GOT3 (cell line): ENCODE measurements around the gene TTLL11.

Source experiments
- DNase-seq: peaks from one replicate; lab custom pipeline; 2025; ENCODE audit warnings: mixed read lengths; lab: John Stamatoyannopoulos, UW

The TTLL11 gene

DNA sequence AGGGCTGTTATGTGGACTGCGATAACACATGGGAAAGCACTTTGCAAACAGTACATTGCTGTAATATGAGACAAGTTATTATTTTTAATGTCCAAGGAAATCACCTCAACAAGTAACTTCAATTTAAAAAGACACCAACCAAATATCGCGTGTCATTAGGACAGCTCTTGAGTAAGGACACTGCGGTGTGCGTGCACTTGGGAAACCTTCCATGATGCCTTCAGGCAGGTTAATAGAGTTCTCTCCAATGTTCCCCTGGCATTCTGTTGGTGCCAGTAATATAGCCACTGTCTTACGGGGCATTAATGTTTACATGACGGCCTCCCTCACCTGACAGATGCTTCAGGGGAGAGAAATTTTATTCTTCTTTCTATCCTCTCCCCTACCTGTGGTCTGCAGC is 42.9 kb downstream of the TTLL11 start:
- no peak for DNase-seq

GRCh38 chr9:122042056-122042455 is 51.1 kb downstream of the TTLL11 start:
- DNase-seq = no peak

GRCh38 chr9:122040561-122041242 is 52.4 kb downstream of the TTLL11 start:
- no peak for DNase-seq

DNA sequence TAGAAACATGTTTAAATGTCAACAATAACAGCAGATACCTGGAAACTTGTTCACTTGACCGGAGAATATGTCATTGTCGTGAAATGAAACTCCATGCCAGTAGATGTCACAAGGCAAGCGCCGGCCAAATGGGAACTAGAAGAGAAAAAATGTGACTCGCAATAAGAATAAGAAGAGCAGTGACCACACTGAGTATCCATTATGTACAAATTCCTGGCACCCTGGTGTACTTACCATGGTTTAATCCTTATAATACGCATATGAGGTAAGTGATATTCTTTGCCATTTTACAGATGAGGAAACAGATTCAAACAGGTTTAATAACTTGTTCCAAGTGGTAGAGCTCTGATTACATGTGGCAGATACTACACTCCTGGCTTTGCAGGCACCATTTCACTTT is 53.9 kb downstream of the TTLL11 start:
- no peak for DNase-seq

DNA sequence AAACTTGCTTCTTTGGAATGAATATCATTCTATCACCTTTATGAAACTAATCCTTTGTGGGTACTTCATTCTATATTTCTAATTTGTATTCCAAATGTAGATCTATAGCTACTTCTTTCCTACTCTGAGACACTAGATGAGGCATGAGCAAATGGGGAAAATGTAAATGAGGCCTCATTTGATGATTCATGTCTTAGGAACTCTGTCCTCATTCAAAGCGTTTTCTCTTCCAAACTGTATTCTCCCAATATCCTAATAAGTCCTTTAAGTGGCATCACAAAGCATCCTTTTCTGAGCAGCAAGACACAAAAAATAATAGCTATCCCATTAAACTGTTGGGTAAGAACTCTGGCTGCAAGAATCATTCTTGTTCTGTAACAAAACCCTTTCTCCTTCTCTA is 56.1 kb downstream of the TTLL11 start:
- no peak for DNase-seq

GRCh38 chr9:122036408-122036807 is 56.7 kb downstream of the TTLL11 start:
- DNase-seq = no peak

DNA sequence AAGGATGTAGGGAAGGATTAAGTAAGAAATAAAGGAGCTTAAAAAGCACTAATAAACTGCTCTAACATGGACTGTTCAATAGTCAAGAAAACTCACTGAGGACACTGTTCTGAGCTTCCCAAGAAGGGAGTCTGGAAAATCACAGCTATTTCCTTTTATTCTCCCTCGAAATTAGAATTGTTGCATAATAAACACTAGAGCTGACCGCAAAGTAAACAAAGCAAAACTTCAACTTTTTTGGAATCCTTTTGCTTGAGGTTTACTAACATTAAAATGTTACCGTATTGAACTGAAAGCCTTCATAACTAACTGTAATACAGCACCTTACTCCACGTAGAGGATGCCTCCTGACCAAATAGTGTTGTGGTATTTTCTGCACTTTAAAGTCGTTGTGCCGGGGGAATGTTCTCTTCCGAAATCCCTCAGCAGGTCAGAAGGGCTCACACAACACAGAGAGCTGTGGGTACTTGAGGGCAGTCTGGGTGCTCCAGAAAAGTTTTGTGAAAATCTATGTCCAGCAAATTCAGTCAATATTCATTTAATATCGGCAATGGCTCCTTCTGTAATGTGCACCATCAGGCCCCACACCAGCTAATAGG is 59.2 kb downstream of the TTLL11 start:
- no peak for DNase-seq

DNA sequence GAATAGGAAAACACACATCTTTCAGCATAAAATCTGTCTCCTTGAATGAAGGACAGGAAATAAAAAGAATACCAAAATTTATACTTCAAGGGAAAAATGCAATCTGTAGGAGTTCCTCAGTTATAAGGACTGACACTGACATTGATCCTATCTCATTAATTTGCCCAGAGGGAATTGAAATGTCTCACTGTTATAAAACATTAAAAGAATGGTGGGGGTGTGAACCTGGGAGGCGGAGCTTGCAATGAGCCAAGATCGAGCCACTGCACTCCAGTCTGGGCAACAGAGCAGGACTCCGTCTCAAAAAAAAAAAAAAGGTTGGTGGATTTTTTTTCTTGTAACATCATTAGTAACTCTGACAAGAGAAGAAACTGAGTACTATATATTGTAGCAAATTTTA is 60.8 kb downstream of the TTLL11 start:
- DNase-seq = no peak

GRCh38 chr9:122031776-122032175 is 61.3 kb downstream of the TTLL11 start:
- DNase-seq = no peak

- DNase-seq = no peak
Observed at GRCh38 chr9:122031157-122031556, 62.0 kb downstream of the TTLL11 start.

- no peak for DNase-seq
Observed at GRCh38 chr9:122030357-122030756, 62.8 kb downstream of the TTLL11 start.

DNA sequence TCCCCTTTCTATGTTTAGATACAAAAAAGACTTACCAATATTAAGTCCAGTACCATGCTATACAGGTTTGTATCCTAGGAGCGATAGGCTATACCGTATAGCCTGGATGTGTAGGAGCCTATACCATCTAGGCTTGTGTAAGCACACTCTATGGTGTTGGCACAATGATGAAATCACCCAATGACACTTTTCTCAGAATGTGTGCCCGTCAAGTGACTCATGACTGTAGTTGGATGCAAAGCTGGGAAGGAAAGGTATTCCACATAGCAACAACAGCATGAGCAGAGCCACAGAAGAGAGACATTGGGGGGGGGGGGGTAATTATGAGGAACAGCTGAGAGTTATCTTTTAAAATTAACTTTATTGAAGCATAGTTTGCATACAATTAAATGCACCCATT is 63.2 kb downstream of the TTLL11 start:
- DNase-seq = no peak

DNA sequence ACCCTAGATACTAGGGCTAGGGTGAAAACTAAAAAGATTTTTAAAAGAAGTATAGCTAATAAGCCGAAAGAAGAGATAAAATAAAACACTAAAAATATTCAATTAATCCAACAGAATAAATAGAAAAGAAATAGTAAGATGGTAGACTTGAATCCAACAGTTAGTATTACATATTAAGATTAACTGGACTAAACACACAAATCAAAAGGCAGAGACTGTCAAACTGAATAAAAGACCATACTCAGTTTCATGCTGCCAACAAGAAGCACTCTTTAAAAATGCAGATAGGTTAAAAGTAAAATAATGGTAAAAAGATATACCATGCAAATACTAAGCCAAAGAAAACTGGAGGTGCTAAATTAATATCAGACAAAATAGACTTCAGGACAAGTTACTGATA is 65.0 kb downstream of the TTLL11 start:
- no peak for DNase-seq

DNA sequence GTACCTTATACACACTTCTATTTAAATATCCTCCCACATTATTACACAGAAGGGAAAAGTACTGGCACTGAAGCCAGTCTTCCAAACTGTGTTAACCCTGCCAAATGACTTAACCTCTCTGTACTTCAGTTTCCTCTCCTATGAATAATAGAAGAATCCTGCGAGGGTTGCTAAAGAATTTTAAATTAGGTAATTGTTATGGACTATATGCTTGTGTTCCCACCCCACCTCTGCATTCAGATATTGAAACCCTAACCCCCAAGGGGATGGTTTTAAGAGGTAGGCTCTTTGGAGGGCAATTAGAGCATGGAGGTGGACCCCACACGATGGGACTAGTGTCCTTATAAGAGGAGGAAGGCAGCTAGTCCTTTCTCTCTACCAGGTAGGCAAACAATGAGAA is 72.7 kb downstream of the TTLL11 start:
- DNase-seq = no peak

- no peak for DNase-seq
Observed at GRCh38 chr9:122016744-122017143, 76.4 kb downstream of the TTLL11 start.

DNA sequence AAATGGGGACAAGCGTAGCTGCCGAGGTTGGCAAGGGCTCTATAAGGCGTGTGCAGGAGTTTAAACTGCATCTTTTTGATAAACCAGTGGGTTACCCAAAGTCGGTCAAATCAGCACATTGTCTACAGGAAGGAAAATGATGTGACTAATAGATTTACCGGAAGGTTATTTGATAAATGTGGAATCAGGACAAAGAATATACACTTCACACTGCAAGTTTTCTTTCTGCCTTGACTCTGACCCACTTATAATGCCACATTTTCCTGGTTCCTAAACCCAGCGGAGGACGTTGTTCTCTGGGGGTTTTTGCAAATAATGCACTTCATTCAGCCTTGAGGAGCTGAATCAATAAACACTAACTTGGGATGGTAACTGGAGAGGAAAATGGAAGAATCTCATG is 76.8 kb downstream of the TTLL11 start:
- no peak for DNase-seq

- DNase-seq = no peak
Observed at GRCh38 chr9:122015170-122015821, 77.8 kb downstream of the TTLL11 start.

DNA sequence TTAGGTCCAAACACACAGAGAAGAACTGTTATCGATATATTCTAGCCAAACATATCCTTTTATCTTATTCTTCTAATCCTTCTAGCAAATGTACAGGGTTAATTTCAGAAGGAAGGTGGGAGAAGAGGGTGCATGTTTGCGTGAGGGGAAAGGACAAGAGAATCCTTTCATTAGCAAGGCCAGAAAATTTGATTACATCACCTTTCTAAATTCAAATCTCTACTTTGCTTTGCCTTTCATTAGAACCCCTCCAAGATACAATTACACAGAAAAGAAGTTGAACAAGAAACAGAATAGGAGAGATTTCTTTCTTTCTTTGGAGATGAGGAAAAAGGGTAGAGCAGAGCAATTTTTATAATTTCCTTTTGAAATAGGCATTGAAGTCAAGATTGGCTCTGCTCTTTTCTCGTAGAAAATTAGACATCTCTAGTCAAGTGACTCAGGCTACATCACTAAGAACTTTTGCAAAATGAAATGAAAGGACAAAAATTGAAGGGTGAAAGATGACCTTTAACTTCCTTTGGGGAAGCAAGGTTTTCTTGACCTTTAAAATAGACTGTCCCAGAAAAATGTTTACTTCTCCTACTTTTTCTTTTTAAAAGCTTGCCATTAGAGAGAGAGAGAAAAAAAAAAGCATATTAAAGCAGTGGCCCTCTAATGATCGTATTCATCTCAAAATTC is 81.2 kb downstream of the TTLL11 start:
- no peak for DNase-seq

- no peak for DNase-seq
Observed at GRCh38 chr9:122008559-122008958, 84.5 kb downstream of the TTLL11 start.

GRCh38 chr9:122007837-122008236 is 85.3 kb downstream of the TTLL11 start:
- no peak for DNase-seq

GRCh38 chr9:122005597-122005996 is 87.5 kb downstream of the TTLL11 start:
- no peak for DNase-seq

DNA sequence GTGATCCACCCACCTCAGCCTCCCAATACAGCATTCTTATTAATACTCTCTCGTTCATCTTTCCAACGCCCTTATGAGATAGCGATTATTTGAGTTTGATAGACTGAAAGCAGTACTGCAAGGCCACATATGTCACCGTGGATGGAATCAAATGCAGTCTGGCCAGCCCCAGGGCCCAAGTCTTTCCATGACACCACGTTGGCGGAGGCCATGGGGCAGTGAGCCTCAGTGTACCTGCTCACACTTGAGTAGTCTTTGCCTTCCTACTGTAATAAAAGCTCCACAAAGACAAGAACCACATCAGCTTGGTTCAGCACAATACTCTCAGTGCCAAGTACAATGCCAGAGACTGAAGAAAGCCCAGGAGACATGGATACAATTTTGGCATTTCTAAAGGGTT is 88.5 kb downstream of the TTLL11 start:
- no peak for DNase-seq
